Activated CD4-positive, CD25-positive, alpha-beta regulatory T cell treated with anti-CD3 and anti-CD28 coated beads, Interleukin-2, amount 50 U/mL, for 24 hours (primary cell): ENCODE results near the gene BOD1L1.

Experiments
- ATAC-seq, 2 donors: fragments of 150-1000 bp; cut with Tn5 transposase; one replicate each; pipeline ENCODE4 v1.10.0; 2021; ENCODE audit warnings: mild to moderate bottlenecking in 1 of 2, moderate library complexity in 1 of 2

Gene BOD1L1

GRCh38 chr4:13522282-13523104 is 105.0 kb downstream of the BOD1L1 start:
- ATAC-seq, result no peak

- no peak for ATAC-seq
These were observed 106.5 kb downstream of the BOD1L1 start for GRCh38 chr4:13521047-13521446.
